ENCODE measurements around the gene IFNA1.

IFNA1 gene

DNA sequence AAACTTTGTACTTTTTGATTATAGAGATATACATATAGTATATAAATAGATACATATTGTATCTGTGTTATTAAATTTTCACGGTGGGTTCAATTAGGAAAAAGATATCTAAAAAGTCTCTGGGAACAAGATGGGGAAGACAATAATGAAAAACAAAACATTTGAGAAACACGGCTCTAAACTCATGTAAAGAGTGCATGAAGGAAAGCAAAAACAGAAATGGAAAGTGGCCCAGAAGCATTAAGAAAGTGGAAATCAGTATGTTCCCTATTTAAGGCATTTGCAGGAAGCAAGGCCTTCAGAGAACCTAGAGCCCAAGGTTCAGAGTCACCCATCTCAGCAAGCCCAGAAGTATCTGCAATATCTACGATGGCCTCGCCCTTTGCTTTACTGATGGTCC, at the start of gene IFNA1:
IFNA1 (plus strand) TSS at position 301 of the 400 bp plus-strand sequence; CDS start at position 370, 69 bp downstream.
- no peak within 1 kb of the TSS for H3K4me3 ChIP-seq (ENCODE audit: low read length)
- no peak for TF ChIP-seq ZNF274 (IDR thresholded peaks at IDR 0.05; ENCODE audit: low read depth, low read length)

DNA sequence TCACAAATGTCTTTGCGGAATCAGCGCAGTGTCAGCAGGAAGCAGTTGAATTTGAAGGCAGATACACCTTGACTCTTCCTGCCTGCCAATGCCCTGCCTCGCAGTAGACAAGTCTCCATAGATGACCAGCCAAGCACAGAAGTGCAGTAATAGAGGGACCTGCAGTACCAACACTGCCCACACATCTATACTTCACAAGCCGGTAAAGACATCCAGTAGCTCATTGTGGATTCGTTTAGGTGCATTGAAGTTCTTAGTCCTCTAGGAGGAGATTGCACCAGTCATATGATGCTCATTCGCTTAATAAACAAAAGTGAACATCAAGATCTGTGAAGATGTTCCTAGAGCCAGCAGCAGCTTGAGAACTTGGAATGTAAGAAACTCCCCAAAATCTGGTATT, 48.0 kb upstream of the IFNA1 start:
- no peak overlapping the region for H3K4me3 ChIP-seq (ENCODE audit: low read length)
- no peak for TF ChIP-seq ZNF274 (IDR thresholded peaks at IDR 0.05; ENCODE audit: low read depth, low read length)

DNA sequence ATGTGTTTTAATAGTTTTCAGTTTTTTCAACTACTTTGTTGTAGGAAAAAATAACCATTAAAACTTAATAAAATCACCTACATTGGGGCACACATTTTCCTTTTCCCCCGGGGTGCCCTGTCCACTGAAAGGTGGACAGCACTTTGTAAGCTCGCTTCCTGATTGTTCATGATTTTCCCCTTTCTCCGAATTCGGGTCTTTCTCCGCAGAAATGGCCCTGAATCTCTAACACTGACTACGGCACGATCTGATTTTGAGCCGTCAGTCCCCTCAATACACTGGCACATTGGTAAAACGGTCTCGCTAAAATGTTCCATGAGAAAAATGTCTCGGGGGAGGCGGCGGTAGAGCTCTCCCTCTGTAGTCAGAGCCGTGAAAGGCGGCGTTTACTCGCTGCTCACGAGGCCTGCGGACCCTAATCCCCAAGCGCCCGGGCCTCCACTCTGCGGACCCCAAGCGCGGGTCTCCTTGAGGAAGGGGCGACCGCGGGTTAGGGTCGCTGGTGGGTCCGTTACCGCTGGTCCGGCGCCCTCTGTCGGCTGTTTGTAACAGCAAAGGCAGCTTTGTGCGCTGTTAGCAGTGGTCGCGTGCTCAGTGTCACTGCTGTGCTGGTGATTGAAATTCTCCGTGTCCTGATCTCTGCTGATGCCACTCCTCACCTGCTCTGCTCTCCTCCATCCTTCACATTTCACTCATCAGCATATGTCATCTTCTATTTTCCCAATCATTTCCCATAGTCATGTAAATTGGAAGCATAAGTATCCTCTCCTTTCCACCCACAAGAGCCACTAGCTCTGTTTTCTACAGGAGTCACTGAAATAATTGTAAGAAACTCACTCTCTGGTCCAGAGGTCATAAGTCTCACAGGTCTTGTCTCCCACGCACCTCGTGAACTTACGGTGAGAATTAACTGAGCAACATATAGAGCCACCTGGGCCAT, 44.2 kb upstream of the IFNA1 start:
- H3K4me3 ChIP-seq (ENCODE audit: low read length) = peak overlapping the region; percentile 56
- no peak for TF ChIP-seq ZNF274 (IDR thresholded peaks at IDR 0.05; ENCODE audit: low read depth, low read length)

DNA sequence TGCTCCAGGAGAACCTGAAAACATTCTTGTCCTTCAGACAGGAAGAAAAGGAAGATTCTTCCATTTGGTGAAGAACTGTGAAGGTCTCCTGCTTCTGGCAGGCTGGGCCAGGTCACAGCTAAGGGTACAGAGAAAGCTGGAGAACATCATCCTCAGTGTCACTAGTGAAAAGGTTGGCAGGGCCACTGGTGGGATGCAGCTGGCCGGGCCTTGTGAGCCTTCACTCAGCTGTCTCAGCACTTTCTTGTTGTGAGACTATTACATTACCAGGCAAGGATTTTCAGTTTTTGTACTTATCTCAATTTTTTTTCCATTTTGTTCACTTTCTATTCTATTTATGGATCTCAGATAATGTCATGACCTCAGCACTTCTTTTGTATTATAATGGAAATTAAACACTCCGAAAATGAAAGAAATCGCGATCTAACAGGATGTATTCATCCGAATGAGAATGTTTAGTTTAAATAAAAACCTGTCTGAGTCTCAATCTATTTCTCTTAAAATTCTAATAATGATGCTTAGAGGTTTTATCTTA, 41.2 kb upstream of the IFNA1 start:
- TF ChIP-seq ZNF274 (IDR thresholded peaks at IDR 0.05; ENCODE audit: low read depth, low read length) = no peak
- no peak overlapping the region for H3K4me3 ChIP-seq (ENCODE audit: low read length)

DNA sequence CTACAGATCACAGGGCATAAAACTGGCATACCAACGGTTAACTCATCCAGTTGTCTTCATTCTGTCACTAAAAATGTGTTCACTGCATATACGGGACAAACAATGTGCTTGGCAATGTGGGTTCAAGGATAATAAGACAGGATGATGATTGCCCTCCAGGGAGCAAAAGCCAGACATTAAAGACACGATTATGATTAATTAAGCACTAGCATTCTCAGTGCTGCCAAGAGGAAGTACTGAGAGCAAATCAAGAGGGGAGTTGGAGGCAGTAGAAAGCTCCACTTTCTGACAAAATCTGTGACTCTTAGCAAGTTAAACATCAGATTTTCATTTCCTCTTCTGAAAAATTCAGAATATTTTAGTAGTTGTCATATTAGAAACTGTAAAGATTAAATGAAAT, 40.3 kb upstream of the IFNA1 start:
- no peak overlapping the region for H3K4me3 ChIP-seq (ENCODE audit: low read length)
- no peak for TF ChIP-seq ZNF274 (IDR thresholded peaks at IDR 0.05; ENCODE audit: low read depth, low read length)

DNA sequence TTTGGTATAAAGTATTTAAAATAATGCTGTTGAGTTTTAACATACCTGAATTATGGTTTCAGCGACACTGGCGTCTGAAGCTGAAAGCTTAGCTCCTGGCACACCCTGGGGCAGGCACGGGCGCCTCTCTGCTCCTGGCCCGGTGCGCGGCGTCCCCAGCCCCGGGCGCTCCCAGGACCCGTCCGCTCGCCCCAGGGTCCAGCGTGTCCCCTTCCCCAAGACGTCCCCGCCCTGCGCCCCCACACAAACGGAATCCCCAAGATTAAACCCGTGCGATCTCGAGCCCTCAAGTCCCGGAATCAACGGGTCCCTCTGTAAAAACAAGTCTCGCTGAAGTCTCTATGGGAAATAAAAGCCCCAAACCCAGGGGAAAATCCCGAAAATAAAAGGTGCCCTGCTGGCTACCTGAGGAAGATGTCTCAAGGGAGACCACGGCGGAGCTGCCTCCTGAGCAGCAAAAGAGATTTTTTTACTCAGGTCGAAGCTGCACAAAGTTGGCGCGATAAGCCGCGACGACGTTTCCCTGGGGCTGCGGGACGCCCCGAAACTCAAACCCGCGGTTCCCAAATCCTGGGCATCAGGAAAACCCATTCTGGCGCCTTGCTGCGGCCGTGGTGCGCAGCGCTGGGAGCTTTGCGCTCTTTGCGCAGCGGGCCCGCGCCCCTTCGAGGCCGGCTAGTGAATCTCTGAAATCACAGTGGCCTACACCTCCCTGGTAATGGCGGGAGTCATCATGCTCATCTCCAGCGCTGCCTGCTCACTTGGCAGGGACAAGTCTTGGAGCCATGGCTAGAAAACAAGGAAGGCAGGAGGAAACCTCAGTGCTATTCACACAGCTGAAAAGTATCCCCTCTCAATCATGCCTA, 37.6 kb upstream of the IFNA1 start:
- no peak for TF ChIP-seq ZNF274 (IDR thresholded peaks at IDR 0.05; ENCODE audit: low read depth, low read length)
- H3K4me3 ChIP-seq (ENCODE audit: low read length) = peak overlapping the region; percentile 56

DNA sequence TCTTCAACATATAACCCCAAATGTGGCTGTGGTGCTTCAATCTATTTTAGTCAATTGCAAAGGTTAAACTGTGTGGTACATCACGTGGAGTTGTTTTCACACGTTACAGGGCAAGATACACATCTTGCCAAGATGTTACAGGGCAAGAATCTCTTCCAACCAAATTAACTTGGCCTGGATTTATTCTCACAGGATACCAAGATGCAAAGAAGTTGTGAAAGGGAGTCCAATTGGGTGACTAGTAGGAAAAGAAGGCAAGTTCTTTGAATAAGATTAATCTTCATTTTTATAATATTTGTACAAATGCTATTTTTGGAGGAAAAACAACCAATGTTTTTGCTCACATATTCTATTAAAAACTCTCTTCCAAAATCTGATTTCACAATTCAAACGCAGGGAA, 36.1 kb upstream of the IFNA1 start:
- TF ChIP-seq ZNF274 (IDR thresholded peaks at IDR 0.05; ENCODE audit: low read depth, low read length) = no peak
- H3K4me3 ChIP-seq (ENCODE audit: low read length) = no peak overlapping the region

DNA sequence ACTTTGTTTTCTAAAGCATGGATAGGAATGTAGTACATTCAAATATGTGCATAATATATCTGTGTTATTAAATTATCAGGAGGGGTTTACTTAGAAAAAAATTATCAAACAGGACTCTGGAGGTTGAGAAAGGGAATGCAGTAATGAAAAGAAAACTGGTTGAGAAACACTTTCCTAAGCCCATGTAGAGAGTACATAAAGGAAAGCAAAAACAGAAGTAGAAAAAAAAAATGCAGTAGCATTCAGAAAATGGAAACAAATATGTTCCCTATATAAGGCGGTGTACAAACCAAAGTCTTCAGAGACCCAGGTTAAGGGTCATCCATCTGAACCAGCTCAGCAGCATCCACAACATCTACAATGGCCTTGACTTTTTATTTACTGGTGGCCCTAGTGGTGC, 31.4 kb upstream of the IFNA1 start, which contains the start of gene IFNA8:
IFNA8 (plus strand) TSS at position 301 of the 400 bp plus-strand sequence; CDS start at position 361, 60 bp downstream.
- no peak within 1 kb of the TSS for H3K4me3 ChIP-seq (ENCODE audit: low read length)
- TF ChIP-seq ZNF274 (IDR thresholded peaks at IDR 0.05; ENCODE audit: low read depth, low read length) = no peak

DNA sequence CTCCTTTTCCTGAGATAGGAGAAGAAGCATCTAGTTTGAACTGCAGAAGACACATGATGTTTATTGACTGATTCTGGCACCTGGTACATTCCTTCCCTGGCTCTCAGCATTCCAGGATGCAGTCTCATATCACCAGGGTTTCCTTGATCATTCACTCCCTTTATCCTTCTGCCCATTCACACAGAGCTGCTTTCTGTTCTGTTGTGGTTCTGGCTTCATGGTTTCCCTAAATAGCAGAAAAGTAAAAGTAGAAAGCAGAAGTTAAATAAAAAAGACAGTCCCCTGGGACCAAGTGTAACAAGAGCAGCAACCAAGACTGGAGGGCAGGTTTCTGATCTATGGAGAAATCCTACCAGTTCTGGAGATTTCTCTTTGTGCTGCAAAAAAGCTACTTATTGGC, 28.1 kb upstream of the IFNA1 start:
- no peak for TF ChIP-seq ZNF274 (IDR thresholded peaks at IDR 0.05; ENCODE audit: low read depth, low read length)
- no peak overlapping the region; the same call in 1 of the 2 replicates for H3K4me3 ChIP-seq (ENCODE audit: low read length)

DNA sequence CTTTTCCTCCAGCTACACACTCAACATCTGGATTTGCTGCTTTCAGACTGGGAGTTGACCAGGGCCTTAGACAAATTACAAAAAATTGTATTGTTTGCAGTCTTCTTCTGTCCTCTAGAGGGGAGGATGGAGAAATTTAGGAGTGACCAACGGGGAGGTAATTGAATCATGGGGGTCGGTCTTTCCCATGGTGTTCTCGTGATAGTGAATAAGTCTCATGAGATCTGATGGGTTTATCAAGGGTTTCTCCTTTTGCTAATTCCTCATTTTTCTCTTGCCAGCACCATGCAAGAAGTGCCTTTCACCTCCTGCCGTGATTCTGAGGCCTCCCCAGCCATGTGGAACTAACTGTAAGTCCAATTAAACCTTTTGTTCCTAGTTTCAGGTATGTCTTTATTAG, 27.1 kb upstream of the IFNA1 start:
- no peak overlapping the region for H3K4me3 ChIP-seq (ENCODE audit: low read length)
- no peak for TF ChIP-seq ZNF274 (IDR thresholded peaks at IDR 0.05; ENCODE audit: low read depth, low read length)

DNA sequence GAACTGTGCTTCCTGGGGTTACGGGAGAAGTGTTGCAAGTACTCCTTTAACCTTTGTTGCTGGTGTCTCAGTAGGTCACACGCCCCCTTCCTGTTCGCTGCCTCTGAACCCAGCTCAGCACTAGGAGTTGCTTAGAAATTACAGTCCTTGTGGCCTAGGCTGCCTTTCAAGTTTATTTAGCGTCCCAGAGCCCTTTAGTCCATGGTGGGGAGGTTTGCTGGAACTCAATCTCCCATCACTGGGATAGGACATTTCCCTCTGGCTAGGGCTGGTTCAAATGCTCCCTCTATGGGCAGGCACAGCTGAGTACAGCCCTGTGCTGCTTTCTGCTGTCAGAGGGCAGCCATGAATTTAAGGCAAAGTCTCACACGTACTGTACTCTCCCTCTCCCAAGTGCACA, 26.6 kb upstream of the IFNA1 start:
- no peak for TF ChIP-seq ZNF274 (IDR thresholded peaks at IDR 0.05; ENCODE audit: low read depth, low read length)
- H3K4me3 ChIP-seq (ENCODE audit: low read length) = no peak overlapping the region

DNA sequence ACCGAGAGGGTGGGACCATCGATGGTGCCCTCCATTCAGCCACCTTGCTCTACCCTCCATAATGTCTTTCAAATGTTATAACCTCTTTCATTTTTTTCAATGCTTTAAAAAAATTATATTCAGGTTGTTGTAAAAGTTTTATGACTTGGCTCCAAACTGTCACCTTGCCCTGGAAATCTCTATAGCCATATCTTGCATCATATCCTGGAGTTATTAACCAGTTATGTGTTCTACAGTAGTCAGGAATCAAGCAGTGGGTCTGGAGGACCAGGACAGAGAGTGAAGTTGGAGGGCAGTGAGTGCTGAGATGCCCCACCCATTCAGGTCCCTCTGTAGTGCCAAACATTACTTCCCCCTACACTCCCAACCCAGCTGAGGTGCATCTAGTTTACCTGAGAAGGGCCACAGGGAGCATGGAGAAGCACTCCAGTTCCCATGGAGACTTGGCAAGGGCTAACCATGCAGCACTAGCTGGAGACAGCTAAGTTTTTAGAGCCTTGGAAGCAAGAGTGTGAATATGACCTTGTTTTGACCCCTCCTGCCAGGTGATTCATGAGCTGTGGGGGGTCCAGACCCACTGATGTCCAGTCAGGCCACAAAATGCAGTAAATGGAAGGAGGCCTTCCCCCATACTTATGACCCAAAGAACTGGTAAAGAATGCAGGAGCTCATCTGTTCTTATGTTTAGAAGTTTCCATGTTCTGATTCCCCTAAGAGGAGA, 25.9 kb upstream of the IFNA1 start:
- TF ChIP-seq ZNF274 (IDR thresholded peaks at IDR 0.05; ENCODE audit: low read depth, low read length) = no peak
- H3K4me3 ChIP-seq (ENCODE audit: low read length) = no peak overlapping the region

DNA sequence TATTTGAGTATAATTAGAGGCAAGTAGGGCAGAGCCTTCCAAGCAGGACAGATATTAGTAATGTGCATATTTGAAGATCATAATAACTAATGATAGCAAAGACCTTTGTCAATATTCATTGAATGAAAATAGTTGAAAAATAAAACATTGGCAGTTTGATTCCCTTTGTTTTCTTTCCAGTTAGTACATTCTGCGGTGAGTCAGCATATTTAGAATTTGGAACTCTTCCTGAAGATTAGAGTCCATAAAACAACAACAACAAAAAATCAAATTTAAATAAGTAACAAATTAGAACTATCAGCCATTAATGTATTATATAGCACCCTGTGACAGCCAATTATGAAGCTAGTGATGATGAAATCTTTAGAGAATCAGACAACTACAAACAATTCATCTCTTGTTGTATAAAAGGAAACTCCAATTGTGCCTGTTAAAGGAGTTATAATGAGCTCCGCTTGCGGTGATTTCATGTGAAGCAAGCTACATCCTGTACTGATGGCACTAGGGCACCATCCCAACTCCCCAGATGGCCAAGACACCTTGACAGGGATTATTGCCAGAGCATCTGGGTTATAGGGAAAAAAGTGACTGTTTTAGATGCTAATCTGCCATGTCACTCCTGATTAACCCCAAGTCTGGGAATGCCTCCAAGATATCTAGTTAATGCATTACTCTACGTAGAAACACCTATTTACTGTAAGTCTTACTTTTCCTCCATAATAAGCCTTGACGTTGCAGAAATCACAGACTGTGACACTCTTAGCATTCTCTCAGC, 24.6 kb upstream of the IFNA1 start:
- TF ChIP-seq ZNF274 (IDR thresholded peaks at IDR 0.05; ENCODE audit: low read depth, low read length) = no peak
- H3K4me3 ChIP-seq (ENCODE audit: low read length) = no peak overlapping the region

Data from GM08714 (cell line).